HG03135 (cell line): ENCODE data around the gene RABL6.

Source experiments
- ATAC-seq: cut with Tn5 transposase; IDR thresholded peaks from one replicate; pipeline ENCODE4 v1.9.1; 2021; ENCODE audit warnings: mild to moderate bottlenecking, moderate library complexity; ENCODE audit not compliant: unreplicated experiment

RABL6 gene

GRCh38 chr9:136815422-136815782 is 7.7 kb downstream of the RABL6 start:
- no peak for ATAC-seq

DNA sequence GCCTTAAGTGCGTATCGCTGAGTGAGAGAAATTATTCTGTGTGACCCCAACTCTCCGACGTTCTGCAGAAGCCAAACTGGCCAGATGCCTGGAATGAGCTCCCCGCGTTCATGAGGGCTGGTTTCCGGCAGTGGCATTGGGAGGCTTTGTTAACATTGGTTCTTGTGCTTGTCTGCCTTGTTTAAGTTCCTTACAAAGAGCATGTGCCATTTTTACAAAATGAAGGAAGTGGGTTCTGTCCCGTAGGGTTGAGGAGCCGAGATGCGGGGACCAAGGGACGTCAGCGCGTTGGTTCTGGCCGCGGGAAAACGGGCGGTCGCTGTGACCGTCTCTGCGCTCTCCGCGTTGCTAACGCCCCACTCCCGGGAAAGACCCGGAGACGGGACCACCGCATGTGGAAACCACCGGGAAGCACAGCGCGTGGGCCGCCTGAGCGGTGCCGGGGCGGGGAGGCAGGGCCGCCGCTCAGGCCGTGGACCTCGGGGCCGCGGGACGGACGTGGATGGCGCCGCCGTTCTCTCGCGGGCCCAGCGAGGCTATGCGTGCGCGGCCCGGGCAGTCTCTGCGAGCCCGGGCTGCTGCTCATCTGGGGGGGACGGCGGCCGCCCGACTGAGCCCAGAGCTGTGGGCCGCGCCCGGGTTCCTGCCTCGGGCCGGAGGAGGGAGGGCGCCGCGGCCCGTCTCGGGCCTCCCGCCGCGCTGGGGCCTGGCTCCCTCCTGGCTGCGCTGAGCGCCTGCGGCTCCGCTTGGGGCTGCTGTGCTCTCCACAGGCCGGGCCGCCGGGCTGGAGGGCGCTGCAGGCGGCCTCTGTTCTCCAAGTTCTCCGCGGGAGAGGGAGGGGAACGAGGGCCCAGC is 13.4 kb downstream of the RABL6 start:
- ATAC-seq, result no peak

- no peak for ATAC-seq
Observed at GRCh38 chr9:136821826-136822544, 14.2 kb downstream of the RABL6 start.

GRCh38 chr9:136823136-136824046 is 15.6 kb downstream of the RABL6 start:
- no peak for ATAC-seq

- no peak for ATAC-seq
Observed at GRCh38 chr9:136824496-136825225, 16.9 kb downstream of the RABL6 start.

GRCh38 chr9:136825295-136826187 is 17.8 kb downstream of the RABL6 start:
- no peak for ATAC-seq

- ATAC-seq, result no peak
Observed at GRCh38 chr9:136826188-136826541, 18.4 kb downstream of the RABL6 start.

GRCh38 chr9:136826703-136827582 is 19.2 kb downstream of the RABL6 start:
- ATAC-seq, result no peak

GRCh38 chr9:136827794-136828473 is 20.2 kb downstream of the RABL6 start:
- ATAC-seq, result no peak

- no peak for ATAC-seq
Observed at GRCh38 chr9:136828474-136829140, 20.9 kb downstream of the RABL6 start.

GRCh38 chr9:136829412-136829811 is 21.7 kb downstream of the RABL6 start:
- ATAC-seq, result no peak

DNA sequence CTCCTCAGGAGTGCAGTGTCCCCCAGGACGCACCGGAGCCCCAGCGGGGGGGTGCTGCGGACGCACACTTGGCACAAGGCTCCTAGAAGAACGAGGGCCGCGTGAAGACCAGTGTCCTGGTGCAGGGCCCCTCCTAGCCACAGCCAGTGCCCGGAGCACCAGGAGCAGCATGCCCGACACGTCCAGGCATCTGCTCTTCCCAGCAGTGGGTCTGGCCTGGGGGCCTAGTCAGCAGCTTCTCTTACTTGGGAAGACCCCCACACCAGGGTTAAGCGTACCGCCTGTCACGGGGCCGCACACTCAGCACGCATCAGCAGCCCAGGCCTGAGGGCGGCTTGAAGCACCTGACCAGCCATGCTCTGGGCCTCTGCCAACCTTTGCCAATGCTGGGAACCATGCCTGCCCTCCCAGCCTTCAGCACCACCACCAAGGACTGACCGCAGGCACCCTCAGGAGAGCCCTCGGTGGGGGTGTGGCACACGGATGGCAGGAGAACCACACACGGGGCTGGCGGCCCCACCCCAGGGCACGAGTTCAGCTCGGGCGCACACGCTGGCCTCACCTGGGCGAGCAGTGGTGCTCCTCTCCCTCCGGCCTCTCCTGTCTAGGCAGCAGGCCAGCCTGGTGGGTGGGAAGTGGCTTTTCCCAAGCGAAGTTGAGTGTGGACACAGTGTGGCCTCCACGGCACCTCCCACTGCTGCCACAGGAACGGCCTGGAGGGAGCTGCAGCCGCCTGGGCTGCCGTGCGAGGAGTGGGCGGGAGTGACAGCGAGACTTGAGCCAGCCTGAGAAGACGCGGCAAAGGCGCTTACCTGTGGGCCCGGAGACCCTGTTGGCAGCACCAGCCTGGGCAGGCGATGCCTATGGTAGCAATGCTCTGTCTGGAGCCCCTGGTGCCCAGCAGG is 22.5 kb downstream of the RABL6 start:
- ATAC-seq, result no peak

GRCh38 chr9:136831002-136831719 is 23.4 kb downstream of the RABL6 start:
- no peak for ATAC-seq

- no peak for ATAC-seq
Observed at GRCh38 chr9:136831720-136832104, 24.0 kb downstream of the RABL6 start.

GRCh38 chr9:136832581-136832980 is 24.8 kb downstream of the RABL6 start:
- ATAC-seq, result no peak
